ENCODE data around the gene FBN2.

The FBN2 gene

DNA sequence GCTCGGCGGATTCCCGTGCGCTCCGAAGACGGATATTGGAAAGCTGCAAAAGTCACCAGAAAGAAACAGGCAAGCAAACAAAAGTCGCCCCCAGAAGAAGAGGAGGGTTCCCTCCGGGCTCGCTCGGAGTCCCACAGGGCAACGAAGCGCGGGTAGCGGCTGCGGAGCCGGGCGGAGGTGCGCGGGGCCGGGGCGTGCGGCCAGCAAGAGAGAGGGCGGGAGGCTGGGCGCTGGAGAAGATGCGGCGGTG lies at the start of gene FBN2:
Gene FBN2, minus strand, starts transcription at position 246 of the 250 bp plus-strand sequence. CDS start 642 bp downstream, outside the sequence.
- no peak for DNase-seq (ENCODE audit: low read depth)

DNA sequence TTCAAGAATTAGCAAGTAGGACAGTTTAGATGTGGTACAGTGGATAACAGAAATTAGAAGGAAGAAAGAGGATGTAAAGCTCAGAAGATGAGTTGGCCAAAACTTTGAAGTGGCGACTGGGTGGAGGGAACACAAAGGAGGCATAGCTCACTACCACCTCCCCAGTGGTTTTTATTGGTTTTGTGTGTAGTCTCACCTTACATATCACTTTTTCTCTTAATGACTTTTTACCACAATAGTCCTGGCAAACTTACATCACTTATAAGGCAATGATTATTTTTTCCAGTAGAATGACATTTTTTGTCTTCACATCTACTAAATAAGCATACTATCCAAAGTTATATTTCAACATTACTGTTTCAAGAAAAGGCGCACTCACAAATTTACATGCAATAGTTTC lies 49.2 kb upstream of the FBN2 start:
- DNase-seq (ENCODE audit: low read depth): no peak

DNA sequence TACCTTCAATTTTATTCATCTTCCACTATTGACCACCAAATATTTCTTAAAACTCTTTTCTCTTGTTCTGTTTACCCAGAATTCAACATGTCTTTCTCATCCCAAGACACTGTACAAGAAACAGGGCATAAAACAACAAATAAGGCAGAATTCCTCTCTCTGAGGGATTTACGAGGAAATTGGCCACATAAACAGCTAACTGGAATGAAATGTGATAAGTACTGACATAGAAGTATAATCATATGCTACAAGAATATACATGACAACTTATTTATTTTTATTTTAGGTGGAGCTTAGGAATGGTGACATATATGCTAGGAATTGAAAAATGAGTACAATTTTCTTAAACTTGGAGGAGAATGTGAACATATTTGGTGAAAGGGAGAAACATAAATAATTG lies 48.8 kb upstream of the FBN2 start:
- no peak for DNase-seq (ENCODE audit: low read depth)

DNA sequence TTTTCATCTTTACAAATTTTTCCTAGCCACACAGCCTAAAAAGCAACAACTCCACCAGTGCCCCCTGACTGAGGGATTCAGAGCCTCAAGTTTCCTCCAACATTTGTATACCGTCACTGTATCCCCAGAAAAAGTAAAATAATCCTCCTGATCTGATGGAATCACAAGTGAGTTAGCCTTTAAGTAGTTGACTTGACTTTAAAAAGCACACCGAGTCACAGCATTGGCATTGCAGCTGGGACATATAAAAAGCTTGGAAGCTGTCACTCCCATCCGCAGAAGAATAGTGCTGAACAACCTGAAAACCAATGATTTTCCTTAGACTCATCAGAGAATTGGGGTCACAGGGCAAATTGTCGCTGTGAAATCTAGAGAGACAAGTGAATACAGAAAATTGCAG lies 41.6 kb upstream of the FBN2 start:
- no peak for DNase-seq (ENCODE audit: low read depth)

DNA sequence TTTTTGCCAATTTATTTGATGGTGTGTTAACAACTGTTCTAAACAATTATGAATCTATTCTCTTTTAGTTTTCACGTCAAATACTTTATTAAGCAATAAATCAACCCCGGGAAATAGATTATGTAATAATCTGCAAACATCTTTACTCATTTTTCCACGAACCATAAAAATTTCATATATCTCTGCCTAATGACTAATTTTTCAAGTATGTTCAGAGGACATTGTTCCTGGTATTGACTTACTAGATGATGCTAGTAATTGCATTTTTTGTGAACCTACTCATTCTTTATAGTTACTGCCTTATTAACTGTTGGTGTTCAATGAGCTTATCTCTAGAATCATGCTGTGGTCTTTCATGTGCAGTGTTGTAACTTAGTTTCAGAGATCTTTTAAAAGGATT lies 41.0 kb upstream of the FBN2 start:
- no peak for DNase-seq (ENCODE audit: low read depth)

DNA sequence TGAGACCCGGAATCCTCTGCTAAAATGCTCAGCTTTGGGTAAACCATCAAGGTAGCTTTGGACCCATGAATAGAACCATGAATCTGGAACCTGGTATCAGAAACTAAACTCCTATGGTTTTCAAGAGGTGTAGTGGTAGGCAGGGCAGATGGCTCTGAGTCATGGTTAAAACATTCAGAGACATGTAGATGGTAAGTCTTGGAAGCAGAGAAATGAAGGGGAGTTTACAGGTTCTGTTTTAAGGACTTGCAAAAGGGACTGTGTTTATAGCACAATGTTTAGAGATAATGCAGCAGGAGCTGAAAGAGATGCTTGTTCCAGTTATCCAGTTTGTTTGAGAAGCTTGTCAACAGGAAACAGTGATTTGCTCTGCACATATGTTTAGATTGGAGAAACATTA lies 36.0 kb upstream of the FBN2 start:
- DNase-seq (ENCODE audit: low read depth): no peak

DNA sequence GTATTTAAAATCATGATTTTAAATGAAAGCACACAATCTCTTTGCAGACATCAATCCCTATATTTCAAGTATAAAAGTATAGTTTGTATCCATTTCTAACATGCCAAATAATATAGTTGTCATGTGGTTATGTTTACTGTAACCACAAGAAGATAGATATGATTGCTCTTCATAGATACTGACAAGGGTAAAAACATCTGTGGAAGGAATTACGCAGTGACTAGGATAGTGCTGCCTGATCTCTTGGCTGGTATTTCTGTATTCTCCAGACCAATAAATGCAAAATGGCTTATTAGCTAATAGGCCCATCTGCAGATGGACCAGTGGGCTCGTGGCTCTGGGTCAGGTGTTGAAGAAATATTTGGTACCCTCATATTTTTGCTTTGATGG lies 34.9 kb upstream of the FBN2 start:
- DNase-seq (ENCODE audit: low read depth): no peak

DNA sequence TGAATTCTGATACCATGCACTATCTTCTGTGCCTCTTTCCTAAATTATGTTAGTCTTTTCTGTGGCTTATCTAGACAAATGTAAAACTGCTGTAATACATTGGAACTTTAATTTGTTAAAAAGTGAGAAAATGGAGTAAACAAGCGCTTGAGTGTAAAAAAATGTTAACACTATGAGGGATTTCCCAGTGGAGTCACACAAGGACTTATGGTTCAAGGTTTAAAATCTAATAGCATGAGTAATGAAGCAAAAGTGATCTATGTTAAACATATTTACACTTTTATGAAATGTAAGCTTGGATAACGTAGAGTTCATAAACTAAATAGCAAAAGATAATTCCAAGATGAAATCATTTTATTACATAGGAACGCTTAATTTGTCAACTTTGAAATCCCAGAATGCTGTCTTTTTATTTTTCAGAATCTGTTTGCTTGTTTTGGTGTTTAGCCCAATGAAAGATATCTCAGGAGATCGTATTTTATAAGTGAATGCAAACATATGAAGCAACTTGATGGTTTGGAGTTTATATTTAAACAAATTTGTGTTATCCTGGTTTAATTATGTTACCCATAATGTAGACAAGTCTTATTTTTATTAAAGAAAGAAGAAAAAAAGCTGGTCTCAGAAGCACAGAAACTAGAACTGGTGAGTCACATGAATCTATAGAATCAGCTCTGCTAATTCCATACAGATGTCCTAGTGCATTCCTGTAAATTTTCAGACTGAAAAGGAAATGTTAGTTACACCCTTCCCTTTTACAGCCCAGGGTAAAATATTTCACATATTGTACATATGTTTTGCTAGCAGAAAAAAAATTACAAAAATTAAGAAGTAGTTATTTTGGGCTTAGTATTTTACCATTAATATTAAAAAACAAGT lies 34.2 kb upstream of the FBN2 start:
- no peak for DNase-seq (ENCODE audit: low read depth)

DNA sequence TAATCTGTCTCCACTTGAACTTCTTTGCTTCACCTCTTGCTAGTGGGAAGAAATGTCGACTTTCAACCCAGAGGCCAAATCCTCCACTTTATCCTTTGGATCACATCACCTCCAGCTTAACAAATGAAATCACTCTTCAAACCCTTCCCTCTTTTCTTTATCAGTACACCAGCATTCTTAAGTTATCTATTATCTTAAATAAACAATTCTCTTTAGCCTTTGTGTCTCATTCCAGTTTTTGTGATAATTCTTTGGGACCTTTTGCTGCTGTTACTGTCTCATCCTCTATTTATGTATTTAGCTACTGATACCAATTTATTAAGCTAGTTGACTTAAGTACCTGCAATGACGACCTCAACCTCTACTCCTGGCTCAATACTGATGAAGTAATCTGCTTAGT lies 28.1 kb upstream of the FBN2 start:
- DNase-seq (ENCODE audit: low read depth): no peak

DNA sequence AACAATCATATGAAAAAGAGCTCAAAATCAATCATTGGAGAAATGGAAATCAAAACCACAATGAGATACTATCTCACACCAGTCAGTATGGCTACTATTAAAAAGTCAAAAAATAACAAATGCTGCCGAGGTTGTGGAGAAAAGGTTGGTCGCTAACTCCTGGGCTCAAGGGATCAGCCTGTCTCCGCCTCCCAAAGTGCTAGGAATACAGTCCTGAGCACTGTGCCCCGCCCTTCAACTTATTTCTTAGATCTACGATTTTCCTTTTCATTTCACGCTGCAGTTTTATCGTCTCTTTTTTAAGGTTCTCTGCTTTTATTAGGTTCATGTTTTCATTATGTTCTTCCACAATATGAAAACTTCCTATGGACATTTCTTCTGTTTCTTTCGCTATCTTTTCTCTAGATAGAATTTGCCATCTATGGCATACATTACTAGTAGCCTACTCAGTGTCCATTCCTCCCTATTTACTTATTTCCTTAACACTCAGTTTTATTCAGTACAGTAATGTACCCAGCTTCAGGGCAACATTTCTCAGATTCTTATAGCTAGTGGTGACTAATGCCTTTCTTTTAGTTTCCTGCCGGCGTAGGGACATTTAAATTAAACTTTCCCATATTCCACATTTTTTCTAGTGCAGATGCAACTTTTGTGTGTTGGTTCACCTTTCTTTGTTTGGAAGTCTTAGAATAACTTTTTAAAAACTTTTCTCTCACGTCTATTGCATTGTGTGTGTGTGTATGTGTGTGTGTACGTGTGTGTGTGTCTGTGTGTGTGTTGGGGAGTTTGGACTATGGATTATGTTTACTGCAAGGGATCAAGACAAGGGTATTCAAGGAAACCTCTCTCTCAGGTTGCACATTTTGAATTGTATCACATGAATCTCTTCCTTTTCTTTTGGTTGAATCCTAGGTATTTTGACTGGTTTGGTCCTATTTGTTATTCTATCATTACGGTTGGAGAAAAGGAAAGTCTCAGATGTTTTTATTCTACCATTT lies 21.6 kb upstream of the FBN2 start:
- no peak for DNase-seq (ENCODE audit: low read depth)

DNA sequence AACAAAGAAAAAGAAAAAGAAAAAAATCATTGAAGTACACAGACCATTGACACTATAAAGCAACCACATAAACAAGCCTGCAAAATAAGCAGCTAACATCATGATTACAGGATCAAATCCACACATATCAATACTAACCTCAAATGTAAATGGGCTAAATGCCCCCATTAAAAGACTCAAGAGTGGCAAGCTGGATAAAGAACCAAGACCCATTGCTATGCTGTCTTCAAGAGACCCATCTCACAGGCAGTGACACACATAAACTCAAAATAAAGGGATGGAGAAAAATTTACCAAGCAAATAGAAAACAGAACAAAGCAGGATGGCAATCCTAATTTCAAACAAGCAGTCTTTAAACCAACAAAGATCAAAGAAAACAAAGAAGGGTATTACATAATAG lies 15.7 kb upstream of the FBN2 start:
- DNase-seq (ENCODE audit: low read depth): no peak

DNA sequence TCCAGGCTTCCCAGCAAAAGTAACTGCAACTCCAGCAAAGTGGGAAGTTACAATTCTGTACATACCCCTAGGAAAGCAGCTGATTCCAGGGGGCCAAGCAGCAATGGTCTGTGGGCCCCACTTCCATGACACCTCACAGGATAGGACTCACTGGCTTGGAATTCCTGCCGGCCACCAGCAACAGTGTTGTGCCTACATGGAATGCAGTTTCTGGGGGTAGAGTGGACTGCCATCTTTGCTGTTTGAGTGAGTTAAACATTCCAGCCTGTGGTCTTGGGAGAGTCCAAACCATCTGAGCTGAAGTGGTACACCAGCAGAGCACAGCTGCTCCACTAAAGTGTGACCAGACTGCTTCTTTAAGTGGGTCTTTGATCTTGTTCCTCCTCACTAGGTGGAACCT lies 13.4 kb upstream of the FBN2 start:
- no peak for DNase-seq (ENCODE audit: low read depth)

DNA sequence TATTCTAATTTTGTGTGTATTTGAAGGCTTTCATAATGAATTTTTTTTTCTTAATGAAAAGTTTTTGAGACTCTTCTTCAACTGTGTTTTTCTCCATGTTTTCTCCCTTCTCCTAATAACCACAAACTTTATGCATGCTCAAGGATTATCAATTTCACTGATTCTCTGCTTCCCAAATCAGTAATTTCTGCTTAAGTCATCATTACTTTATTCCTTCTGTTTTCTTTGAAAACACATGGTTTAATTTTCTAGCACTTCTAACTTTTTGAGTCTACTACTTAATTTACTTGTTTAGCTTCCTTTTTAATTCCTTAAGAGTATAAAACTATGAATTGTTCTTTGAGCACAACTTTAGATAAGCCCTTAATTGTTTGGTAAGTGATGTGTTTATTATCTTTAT lies 11.5 kb upstream of the FBN2 start:
- no peak for DNase-seq (ENCODE audit: low read depth)

DNA sequence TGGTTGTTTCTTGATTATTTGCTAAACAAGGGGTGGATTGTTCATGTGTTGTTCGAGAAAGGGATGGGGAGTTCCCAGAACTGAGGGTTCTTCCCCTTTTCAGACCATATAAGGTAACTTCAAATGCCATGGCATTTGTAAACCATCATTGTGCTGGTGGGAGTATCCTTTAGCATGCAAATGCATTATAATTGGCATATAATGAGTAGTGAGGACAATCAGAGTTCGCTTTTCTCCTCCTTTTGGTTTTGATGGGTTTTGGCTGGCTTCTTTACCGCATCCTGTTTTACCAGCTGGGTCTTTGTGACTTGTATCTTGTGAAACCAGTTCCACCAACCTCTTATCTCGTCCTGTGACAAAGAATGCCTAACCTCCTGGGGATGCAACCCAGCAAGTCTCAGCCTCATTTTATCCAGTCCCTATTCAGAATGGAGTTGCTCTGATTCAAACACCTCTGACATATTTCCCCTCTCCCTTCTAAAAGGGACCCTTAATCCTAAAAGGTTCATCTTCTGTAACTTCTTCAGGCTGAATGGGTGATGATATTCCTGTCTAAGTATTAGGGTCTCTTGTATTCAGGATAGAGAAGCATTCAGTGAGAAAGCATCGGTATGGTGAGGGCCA lies 8.7 kb upstream of the FBN2 start:
- no peak for DNase-seq (ENCODE audit: low read depth)

DNA sequence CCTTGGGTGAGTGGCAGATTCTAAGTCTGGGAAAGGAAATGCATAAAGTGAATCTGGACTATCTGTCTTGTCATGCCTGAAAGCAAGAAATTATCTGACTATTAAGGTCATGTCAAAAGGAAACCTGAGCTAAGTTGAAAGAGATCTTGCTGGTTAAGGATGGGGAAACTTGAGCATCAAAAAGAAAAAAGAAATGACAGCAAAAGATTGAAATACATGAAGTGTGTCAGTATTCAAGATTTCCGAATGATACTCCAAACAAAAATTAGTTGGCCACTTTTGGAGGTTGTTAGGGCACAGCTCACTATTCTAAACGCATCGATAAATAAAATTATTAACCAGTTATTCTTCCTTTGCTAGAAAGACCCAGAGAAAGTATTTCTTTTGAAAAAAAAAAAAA lies 3.3 kb upstream of the FBN2 start:
- DNase-seq (ENCODE audit: low read depth): no peak

DNA sequence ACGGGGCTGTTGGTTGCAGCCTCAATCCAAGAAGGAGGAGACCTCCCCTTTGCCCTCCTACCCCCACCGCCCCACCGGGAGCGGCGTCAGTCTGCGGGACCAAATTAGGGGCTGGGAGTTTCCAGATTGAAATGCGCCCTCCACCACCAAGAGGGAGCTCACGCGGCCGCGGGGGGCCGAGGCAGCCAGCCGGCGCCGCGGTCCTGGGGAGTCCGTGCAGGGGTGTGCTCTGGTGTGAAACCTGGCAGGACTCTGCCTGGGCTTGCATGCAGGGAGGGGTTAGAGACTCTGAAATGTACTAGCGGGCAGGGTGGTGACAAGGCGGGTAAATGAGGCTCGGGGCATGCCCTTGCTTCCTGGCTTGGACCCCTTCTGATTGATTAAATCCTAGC lies 989 bp upstream of the FBN2 start:
- no peak for DNase-seq (ENCODE audit: low read depth)

DNA sequence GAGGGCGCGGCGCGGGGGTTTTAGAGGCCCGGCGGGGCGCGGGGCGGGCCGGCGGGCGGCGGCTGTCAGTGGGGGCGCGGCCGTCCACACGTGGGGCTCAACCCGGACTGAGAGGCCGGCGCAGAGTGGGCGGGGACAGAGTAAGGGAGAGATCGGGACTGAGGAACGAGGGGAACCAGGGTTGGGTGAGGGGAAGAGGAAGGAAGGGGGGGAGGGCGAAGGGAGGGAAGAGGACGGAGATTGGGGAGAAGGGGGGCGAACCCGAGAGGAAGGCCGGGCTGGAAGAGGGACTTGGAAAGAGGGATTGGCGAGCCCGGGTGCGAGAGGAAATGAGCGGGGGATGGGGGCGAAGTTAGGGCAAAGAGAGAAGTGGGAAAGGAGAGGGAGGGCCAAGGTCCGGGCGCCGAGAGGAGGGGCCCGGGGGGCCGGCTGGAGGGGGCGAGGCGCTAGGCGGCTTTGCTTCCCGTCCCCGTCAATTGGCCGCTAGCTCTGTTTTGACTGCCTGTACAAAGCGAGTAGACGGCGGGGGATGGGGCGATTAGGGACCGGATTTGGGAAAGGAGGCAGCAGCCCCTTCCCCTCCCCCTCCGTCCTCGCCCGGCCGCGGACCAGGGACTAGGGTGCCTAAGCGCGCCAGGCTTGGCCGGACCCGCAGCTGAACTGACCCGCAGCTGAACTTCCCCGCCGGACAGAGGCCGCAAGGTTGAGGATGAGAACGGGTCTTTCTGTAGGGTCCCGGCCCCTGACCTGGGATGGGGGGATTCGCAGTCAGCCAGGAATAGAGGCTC lies 399 bp upstream of the FBN2 start:
- no peak for DNase-seq (ENCODE audit: low read depth)

DNA sequence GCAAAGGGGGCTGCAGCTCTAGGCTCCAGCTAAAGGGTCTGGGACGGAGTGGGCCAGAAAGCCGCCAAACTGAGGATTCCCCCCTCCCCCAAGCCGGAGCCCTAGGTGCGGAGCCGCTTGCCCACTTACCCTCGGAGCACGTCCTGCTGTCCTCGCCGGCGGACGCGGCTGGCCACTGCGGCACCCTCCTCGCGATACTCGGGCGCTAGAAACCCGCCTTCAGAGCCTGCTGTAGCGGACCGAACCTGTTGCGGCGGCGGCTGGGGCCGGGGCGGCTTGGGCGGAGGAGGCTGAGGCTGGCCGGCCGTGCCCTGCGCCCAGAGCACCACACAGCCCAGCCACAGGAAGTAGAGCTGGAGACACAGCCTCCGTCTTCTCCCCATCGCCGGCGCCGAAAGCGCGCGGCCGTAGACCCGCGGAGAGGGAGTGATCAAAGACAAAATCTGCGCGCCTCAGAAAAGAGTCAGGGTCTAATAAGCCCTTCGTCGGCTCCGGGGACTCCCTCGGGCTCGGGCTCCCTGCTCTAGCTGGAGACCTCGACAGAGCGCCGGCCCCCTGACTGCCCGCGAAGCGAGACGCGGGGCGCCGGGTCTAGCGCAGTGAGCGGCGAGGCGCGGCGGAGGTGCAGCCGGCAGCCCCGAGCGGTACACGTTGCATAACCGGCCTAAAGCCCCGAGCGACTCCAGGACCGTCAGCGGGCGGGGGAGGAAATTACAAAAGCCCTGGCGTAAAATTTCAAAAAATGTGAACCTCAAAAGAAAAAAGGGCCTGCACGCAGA lies 635 bp downstream of the FBN2 start:
- DNase-seq (ENCODE audit: low read depth): no peak

DNA sequence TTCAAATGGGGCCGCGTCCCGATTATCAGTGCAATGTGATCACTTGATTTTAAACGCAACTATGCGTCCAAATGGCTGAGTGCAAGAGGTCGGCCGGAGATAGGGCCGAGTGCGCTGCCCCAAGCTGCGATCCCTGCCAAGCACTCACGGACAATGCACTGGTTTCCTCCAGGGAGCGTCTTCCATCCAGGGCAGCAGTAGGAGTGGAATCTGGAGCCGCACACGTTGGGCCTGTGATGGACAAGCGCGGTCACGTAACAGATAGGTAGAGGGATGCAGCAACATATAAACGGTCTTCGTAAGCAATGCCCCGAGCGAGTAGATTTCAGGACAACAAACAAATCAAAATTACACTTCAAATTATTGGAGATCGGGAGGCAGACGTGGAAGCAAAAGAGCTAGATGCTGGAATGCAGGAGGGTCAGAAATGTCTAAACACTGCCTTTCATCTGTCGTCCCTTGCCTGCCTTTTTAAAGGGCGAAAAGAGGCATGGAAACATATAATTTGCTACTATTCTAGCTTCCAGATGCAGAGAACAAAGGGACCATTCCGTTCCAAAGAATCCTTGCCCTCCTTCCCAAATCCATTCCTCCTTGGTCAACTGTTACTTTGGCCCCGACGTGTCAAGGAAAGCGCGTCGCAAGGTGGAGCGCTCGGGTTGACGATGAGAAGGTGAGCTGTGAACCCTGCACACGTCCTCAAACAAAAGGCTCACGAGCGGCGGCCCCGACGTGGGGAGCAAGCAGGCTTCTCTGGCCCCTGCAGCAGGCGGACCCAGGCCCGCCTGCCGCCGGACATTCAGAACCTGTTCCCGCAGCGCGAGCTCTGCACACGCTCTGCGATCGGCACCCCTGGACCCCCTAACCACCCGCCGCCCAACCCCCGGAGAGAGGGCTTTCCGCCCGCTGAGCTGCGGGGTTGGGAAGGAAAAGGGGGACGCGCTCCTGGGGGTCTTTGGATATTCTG lies 1.5 kb downstream of the FBN2 start:
- DNase-seq (ENCODE audit: low read depth): no peak

DNA sequence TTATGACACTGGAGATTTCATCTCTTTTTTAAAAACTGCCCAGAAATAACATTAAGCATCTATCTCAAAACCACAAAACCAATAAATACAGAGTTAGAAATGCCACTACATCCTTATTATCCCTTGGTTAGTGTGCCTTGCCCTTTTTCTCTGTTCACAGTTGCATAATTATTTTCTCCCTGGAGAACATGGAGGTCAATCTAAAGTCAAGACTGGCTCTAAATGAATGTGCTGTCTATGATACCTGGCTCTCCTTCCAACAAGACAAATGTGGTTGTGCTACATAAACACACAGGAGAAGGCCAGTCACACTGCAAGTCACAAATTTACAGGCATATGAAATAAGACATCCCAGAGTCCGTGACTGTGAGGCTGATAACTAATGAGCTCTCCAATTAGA lies 2.8 kb downstream of the FBN2 start:
- DNase-seq (ENCODE audit: low read depth): no peak

Measured in activated T-helper 9 cell treated with anti-CD3 and anti-CD28 coated beads, Interleukin-2, amount 50 U/mL, for 16 hours (primary cell).